ENCODE results near the gene LAMA5.

The LAMA5 gene

DNA sequence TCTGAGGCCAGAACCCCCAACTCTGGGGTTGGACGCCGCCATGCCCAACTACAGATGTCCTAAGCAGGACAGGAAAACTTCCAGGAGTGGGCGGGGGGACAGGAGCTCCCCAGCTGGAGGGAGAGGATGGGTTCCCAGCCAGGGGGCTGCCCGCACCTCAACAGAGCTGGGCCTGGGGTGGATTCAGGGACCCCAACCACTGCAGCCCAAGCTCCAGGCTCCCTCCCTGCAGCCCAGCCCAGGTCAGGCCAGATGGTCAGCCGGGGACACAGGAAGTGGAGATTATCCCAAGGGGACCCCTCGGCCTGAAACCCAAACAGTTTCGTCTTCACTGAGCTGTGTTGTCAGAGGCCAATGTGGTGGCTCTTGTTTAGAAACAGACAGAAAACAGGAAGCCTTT, 9.4 kb downstream of the LAMA5 start:
- no peak for DNase-seq (ENCODE audit: low read depth)

DNA sequence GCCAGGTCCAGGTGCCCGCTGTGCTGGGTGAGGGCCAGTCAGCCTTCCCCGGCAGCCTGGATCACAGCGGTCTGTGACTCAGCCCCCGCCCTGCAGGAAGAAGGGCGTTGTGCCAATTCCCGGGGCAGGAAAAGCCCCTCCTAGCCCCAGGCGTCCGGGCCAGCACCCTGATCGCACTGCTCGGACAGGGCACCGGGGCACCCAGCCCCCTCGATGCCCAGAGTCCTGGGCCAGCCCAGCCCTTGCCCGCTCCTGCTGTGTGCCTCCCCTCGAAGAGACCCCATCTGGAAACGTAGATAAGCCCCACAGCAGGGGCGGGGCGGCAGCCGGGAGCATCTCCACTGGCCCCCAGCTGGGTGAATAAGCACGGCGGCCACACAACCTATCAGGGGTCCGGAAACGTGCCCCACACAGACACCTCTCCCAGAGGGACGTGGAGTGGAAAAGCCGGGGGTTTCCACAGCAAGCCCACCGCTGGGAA, 9.9 kb downstream of the LAMA5 start:
- no peak for DNase-seq (ENCODE audit: low read depth)

DNA sequence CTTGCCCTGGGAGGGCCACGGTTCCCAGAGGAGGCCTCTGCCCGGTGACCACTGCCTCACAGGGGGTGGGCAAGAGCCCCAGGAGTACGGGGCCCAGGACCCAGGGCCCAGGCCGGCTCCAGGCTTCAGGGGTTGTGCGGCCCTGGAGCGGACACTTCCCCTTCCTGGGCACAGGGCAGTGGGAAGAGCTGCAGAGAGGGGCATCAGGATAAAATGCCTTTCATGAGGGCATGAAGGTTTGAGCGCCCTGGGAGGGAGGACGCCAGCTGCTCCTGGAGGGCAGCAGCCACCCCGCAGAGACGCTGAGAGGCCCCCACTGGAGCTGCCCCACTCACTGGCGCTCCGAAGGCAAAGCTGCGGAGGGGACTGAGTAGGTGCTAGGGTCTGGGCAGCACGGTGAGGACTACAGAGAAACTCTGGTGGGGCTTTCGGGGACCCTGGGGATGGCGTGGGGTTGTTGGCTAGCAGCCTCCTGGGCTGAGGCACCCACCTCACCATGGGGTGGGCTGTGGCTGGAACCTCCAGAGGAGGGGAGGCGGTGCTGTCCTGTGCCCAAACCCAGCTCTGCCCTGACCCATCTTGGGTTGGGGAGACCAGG, 10.4 kb downstream of the LAMA5 start:
- DNase-seq (ENCODE audit: low read depth): no peak

DNA sequence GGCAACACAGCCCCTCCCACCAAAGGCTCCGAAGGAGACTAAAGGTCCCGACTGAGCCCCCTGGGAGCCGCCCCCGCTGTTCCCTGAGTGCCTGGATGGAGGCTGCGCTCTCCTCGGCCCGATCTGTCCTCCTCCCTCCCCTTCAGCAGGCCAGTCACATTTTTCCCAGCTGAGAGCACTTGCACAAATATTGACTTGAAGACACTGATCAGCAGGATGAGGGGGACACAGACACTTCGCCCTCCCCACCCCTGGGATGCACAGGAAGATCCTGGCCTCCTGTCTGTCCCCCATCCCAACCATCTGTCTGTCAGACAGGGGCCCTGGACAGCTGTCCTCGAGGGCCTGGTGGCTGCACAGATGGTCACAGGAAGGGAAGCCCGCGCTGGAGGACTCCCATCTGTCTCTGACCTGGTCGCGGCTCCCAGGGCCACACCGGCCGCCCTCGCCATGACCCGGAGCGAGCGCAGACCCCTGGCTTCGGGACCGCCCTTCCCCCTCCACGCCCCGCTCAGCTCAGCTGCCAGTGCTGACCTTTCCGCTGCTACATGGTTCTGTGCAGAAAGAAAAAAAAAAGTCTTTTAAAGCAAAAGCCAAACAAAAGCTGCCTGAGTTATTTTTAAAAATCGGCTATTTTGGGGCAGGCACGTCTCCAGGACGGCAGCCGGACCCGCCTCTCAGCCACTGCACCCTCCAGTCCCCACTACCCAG, 11.1 kb downstream of the LAMA5 start:
- DNase-seq (ENCODE audit: low read depth): no peak

DNA sequence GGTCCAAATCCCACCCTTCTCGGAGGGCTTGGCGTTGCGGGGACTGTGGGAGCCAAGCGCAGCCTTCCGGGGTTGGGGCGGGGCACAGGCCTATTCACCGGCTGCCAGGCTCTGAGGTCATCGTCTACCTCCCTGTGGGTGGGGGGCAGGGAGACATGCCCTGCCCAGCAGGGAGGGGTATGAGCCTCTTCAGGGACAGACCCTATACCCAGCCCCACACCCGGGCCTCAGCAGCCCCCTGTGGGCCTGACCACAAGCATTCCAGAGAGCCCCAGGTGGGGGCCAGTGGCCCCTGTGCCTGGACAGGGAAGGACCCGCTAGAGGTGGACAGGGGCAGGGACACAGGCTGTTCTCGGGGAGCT, 11.6 kb downstream of the LAMA5 start:
- no peak for DNase-seq (ENCODE audit: low read depth)

DNA sequence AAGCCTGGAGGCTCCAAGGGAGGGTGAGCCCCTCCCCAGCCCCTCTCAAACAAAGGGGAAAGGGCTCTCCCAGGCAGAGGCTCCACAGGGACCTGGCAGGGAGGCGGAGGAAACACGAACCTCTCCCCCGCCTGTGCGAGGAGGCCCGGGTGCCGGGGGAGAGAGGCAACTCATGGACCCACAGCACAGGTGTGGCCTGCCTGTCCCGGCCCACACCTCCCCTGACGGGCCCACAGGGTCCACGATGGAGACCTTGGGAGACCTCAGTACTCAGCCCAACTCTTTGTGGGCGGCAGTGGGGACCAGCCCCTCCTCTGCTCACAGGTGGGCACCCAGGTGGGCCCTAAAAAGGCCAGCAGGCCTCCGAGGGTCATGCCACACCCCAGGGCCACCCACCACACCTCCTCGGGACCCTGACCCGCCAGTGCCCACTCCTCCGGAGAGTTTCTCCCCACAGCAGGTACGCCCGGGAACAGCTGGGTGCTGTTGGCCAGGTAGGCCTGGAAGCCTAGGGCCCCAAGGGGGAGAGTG, 12.2 kb downstream of the LAMA5 start:
- no peak for DNase-seq (ENCODE audit: low read depth)

DNA sequence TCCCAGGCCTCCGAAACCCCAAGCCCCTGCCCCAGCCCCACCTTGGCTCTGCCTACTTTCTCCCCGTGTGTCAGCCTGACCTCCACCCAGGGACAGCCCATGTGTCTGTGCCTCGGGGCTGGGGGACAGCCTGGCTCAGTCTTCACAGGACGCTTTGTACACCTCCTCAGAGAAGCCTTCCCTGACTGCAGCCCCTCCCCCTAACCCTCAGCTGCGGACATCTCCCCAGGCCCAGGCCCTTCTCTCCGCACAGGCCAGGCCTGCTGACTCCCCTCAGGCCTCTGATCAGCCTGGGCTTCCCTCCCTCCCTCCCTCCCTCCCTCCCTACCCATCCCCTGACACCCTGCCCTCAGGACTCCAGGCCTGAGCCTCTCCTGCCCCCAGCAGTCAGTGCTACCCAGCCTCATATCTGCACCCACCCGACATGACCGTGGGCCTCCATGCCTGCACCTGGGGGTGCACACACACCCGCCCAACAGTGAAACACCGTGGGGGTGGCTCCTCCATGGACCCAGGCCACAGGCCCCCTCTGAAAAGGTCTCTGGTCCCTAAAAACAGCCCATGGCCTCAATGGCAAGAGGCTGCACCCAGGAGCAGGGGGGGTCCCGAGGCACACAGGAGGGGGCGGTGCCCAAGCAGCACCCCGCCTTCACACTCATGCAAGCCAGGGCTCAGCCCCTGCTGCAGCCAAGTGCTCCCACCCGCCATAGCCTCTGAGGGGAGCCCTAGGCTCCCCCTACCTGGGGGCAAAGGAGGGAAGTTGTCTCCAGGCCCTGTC, 12.9 kb downstream of the LAMA5 start:
- DNase-seq (ENCODE audit: low read depth): no peak

DNA sequence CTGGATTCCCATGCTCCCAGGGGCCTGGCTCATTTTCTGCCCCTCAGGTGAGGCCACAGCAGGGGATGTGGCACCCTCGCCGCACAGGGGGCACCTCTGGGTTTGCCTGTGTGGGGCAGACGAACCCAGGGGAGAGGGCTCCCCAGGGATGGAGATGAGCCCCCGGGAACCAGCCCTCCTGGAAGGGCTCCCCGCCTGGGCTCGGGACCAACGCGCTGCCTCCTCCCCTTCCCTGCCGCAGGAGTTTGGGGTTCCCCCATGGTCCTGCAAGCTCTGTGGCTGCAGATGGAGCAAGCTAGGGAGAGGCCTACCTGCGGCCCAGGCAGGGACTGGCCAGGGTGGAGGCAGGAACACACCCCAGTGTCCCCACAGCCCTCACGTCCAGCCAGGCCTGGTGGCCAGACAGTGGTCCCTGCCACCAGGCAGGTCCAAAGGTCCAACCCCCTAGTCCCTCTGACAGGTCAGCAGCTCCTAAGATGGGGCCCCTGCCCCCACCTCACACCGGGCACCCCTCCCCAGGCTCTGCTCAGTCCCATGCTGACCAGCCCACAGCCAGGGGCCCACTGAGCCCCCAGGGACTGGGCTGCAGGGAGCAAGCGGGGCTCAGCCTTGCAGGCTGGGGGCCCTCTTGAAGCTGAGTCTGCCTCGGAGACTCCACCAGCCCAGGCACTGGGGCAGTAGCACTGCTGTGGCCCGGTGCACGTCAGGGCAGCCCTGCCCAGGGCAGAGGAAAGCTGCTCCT, 13.7 kb downstream of the LAMA5 start:
- DNase-seq (ENCODE audit: low read depth): no peak

DNA sequence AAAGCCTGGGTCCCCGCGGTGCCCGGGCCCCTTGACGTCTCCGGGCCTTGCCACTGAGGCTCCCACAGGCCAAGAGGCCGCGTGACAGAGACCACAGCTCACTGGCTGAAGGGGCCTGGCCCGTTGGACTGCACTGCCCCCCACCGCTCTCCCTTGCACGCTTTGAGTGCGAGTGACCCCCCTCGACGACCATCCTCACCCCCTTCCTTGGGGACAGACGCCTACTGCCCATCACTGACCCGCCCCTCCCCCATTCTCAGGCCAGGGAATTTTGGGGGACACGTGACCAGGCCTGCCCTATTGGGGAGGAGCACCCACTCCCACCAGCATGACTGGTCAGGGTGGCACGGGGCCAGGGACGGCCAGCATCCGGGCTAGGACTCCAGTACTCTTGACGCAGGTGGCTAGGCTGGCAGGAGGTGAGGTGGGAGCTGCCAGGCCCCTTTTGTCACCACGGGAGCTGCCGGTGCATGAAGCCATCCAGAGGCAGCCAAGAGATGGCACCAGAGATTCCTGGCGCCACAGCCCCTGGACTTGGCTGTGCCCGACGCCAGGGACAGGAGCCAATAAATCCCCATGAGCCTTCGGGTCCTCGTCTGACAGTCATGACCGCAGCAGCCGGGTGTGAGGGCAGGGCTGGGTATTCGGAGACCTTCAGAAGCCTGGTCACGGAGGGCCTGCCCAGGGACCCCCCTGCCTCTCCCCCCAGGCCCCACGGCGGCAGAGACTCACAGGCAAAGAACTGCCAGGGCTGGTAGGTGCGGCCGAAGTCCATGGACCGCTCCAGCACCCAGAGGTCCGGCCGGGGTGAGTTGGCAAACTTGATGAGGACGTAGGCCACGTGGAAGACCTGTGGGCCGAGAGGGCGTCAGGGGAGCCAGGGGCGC, 14.5 kb downstream of the LAMA5 start:
- DNase-seq (ENCODE audit: low read depth): no peak

DNA sequence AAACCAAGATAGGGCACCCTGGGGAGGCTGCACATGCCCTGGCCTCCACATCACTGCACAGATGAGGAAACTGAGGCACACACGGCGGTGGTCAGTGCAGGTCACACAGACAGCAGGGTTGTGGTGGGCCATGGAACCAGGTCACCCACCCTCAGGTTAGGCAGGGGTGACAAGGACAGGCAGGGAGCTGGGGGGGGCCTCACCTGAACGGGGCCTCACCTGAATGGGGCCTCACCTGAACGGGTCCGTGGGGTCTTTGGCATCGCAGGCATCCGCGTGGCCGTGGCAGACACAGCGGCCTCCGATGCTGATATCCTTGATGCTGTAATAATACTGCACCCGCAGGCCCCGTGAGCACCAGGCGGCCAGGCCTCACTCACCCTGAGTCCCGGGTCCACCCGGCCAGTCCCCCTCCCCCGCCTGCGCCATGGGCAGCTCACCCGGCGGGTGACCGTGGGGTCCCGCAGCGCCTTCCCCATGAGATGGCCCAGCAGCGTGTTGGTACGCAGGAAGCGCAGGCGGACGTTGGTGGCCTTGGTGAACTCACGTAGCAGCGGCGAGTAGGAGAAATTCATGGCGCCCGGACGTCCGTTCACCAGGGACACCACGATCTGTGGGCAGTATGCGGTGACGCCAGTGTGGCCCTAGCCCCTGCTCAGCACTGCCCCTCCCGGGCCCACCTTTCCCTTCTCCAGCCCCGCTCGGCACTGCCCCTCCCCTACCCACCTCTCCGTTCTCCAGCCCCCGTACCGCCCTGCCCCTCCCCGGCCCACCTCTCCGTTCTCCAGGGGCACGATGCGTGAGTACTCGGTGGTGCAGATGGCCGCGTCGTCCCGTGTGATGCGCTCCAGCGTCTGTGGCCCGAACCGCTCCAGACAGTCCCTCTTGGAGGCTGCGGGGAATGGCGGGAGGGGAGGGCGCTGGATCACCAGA, 15.4 kb downstream of the LAMA5 start:
- no peak for DNase-seq (ENCODE audit: low read depth)

DNA sequence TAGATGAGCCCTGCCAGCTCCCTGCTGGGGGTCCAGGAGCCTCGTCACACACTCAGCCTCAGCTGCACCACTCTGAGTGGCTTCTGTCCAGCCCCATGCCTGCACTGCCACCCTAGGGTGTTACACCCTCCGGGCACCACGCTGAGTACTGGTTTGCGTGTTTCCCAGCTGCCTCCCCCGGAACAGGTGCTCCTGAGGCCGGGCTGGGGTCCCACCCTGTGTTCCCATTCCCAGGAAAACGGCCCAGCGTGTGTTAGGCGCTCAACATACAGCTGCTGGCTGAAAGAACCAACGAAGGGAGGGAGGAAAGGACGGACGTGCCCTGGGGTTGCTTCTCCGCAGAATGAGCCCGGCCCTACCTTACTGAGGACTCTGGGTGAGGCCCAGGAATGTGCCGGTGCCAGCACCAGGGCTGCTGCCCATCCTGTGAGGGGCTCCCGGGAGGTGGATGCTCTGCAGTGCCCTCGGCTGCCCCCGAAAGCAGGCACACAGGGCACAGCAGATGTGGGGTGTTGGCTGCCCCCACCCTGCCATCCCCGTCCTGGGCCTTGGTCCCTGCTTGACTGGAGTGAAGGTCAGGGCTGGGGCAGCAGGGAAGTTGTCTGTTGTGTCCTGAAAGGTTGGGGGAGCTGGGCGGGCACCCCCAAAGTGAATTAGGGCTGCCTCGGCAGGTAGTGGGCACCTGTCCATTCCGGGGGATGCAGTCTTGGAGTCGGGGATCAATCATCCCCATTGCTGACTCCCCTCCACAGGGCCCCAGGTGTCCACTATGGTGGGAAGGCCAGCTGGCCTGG, 16.3 kb downstream of the LAMA5 start:
- DNase-seq (ENCODE audit: low read depth): no peak

DNA sequence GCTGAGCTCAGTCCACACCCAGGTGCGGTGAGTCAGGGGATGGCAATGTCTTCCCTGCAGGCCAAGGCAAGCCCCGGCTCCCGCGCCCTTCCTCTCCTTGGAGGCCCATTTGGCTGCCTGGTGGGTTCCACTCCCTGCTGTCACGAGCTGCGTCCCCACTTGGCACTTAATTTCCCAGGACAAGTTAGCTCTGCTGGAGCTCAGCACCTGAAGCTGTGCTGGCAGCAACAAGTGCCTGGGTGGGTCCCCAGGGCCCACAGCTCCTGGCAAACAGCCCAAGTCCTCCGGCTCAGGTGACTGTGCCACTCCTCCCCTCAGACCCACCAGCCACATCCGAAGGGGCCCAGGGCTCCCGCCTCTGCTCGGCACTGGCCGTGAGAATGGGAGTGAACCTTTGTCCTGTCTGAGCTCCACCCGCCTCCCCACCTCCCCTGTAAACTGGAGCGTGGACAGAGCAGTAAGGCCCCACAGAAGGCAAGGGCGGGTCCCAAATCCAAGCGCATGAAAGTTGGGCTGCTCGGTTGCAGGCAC, 16.9 kb downstream of the LAMA5 start:
- DNase-seq (ENCODE audit: low read depth): no peak

DNA sequence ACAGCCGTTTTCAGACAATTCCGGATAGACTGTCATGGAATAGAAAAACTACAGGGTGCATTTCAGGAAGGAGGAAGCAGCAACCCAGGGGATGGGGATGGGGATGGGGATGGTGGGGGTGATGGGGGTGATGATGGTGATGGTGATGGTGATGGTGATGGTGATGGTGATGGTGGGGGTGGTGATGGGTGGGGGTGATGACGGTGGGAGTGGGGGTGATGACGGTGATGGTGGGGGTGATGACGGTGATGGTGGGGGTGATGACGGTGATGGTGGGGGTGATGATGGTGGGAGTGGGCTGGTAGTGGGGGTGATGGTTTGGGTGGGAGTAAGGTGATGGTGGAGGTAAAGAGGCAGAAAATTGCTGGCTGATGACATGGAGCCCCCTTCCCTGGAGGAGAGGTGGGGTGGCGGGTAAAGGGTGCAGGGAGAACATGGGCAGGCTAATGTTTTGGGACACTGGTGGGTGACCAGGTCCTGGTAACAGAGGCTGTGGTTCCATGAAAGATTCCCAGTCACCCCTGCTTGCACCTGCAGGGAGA, 17.5 kb downstream of the LAMA5 start:
- no peak for DNase-seq (ENCODE audit: low read depth)

DNA sequence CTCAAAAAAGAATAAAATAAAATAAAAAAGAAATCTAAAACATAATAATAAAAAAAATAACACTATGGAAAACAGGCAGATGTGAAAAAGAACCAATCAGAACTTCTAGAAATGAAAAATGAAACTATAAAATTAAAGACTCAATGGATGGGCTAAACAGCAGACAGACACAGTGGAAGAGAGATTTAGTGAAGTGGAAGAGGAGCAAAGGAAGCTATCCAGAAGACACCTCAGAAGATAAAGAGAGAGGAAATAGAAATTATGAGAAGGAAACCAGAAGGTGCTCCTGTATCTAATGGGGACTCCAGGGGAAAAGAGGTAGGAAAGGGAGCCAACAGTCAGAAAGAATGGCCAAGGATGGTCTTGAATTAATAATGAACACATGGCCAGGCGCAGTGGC, 18.5 kb downstream of the LAMA5 start:
- no peak for DNase-seq (ENCODE audit: low read depth)

DNA sequence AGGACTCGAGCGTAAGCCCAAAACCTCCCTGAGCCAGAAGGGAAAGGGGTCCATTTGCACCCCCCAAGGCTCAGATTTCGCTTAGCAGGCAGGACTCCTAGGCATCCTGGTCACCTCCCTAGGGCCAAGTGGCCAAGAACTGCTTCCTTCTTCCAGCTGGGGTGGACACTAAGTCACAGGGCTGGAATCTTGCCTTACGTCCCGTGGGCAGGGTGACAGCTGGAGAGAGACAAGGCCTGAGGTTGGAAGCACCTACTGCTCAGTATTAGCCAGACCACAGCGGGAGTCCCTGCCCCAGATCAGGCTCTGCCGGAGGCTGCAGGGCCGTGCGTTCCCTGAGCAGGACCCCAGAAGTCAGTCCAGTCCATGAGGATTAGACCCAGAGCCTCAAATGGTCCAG, 19.7 kb downstream of the LAMA5 start:
- DNase-seq (ENCODE audit: low read depth): no peak

DNA sequence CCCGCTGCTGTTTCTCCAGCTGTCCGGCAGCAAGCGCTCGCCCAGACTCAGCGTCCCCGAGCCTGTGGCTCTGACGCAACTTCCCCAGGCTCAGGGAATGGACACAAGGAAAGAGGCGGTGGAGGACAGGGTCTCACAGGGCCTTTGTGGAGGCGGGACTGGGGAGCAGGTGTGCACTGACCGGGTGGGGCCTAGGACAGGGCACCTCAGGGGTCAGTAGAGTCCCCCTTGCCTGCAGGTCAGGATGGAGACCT, 20.0 kb downstream of the LAMA5 start:
- no peak for DNase-seq (ENCODE audit: low read depth)

DNA sequence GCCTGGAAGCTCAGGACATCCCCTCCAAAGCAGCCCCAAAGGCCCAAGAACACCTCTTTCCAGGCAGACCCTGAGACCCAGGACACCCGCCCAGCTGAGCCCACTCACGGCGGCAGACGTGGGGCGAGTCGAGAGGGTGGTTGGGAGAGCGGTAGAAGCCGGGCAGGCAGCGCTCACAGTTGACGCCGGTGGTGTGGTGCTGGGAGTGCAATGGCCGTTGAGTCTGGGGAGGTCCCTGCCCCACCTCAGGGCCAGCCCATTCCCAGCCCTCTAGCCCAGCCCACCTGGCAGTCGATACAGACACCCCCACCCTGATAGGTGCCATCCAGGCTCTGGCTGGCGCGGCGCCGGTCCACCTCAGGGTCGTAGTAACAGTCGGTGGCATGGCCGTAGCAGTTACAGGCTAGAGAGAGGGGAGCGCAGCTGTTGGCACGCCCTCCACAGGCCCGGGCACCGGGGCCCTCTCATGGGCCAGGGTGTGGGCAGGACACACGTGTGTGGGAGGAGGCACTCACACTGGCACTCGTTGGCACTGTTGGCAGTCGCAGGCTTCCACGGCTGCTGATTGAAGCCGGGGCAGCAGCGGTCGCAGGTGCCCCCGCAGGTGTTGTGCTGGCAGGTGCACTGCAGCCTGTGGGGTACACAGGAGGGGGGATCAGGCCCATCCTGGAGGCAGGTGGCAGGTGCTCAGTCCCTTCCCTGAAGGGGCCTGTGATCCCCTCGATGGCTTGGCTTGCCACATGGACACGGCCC, 20.5 kb downstream of the LAMA5 start:
- no peak for DNase-seq (ENCODE audit: low read depth)

DNA sequence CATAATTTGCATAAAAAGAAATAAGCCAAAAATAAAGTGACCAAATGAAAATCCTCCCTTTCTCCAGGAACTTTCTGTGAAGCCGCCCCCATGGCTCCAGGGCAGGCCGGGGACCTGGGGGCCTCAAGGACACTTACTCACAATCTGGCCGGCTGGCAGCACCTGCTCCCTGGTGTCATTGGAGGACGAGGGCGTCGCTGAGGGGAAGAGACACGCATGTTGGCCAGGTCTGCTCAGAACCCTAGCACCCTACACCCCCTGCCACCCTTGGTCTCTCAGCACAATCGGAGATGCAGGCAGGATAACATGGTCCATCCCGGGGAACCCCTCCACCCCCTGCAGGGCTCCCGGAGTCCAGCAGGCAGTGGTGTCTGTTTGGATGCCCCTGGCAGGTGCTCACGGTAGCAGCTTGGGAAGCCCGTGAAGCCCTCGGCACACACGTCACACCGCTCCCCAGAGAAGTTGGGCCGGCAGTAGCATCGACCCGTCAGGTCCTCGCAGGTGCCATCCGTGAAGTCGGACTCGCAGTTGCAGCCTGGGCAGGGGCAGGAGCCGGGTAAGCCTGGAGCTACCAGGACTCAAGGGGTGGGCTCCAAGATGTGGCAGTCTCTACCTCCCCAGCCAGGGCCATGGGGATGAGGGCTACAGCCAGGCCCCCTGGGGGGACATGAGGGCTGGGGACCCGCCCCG, 21.3 kb downstream of the LAMA5 start:
- no peak for DNase-seq (ENCODE audit: low read depth)

All from stimulated activated CD8-positive, alpha-beta memory T cell treated with anti-CD3 and anti-CD28 coated beads, Interleukin-4, amount 100 ng/mL, for 24 hours (primary cell).